Ovary (tissue), 9 donors: ENCODE results near the gene FLNA. TPM values are rescaled to one million over a fixed set of nuclear protein-coding genes. Genes with fewer than 3 reads are reported as not detected.

Source experiments
- DNase-seq, 5 donors: peaks; one replicate each; pipeline ENCODE4 v3.0.0-alpha.2; 2019 to 2020
- H3K27ac ChIP-seq, 2 donors: fragments of 200-600 bp; one replicate each; pipeline versions ENCODE4 v1.5.1 to v1.8.0; 2019 to 2022
- H3K27me3 ChIP-seq: fragments of 200-600 bp; one replicate; pipeline ENCODE4 v1.8.0; 2022
- H3K36me3 ChIP-seq: fragments of 200-600 bp; sonication (generic); one replicate; pipeline ENCODE4 v1.5.1; 2019
- H3K4me1 ChIP-seq: one replicate; pipeline ENCODE4 v1.8.1; 2013; ENCODE audit warnings: mild to moderate bottlenecking, moderate library complexity; ENCODE audit not compliant: insufficient read depth
- H3K4me3 ChIP-seq: fragments of 200-600 bp; sonication (generic); one replicate; pipeline ENCODE4 v1.5.1; 2017
- H3K9me3 ChIP-seq, 2 donors: fragments of 200-600 bp in 1 of 2; sonication (generic) in 1 of 2; one replicate each; pipeline versions ENCODE4 v1.5.1 to v1.8.1; 2013 to 2019; ENCODE audit warnings: mild to moderate bottlenecking in 1 of 2, moderate library complexity in 1 of 2
- CTCF ChIP-seq, 3 donors: fragments of 450-650 bp in 2 of 3; fragments of 200-600 bp in 1 of 3; IDR thresholded peaks; one replicate each; pipeline versions ENCODE4 v1.5.1 to v1.8.0; 2016 to 2022; ENCODE audit warnings: antibody characterized with exemption in 3 of 3, mild to moderate bottlenecking in 1 of 3
- EP300 ChIP-seq: sonication (generic); formaldehyde crosslinking; IDR thresholded peaks from one replicate; pipeline ENCODE4 v1.6.1; 2017; ENCODE audit warnings: antibody characterized with exemption
- POLR2A ChIP-seq: fragments of 450-650 bp; IDR thresholded peaks from one replicate; pipeline ENCODE4 v1.6.1; 2017; ENCODE audit warnings: antibody characterized with exemption, mild to moderate bottlenecking, moderate library complexity
- WGBS, 3 donors: extraction: QIAGEN DNeasy Blood & Tissue Kit in 1 of 3; methylation state at CpG; one replicate each; pipeline versions ENCODE4 v1.1.5 to v1.1.7; 2013 to 2017; 5-methylcytosine and 5-hydroxymethylcytosine counted together
- intact Hi-C, 4 donors: fragments of 100-400 bp; cut with DNase I; formaldehyde crosslinking; loops; one replicate each; pipeline versions ENCODE4 v1.11.0 to v1.15.1; 2022 to 2023
- polyA plus RNA-seq, 2 donors: library from polyadenylated mRNA; stranded (reverse); fragments of 200-250 nt in 1 of 2; fragments of 350-450 nt in 1 of 2; fragmentation: Illumina TruSeq in 1 of 2; extraction: RNeasy Lipid Tissue Mini Kit (QIAGEN cat#74804) in 1 of 2; gene quantifications; one replicate each; pipeline ENCODE4 v1.2.3, GENCODE V29; 2013 to 2014
- total RNA-seq, 7 donors: library from RNA; depleted of rRNA in 2 of 7; stranded (reverse); fragments of >200 nt in 2 of 7; fragmentation: NEBNext Ultra II Directional in 3 of 7; extraction: Animal tissue kit (Norgen Biotek cat#: 25700) in 3 of 7; gene quantifications; one replicate each; pipeline versions ENCODE4 v1.1.0 to v1.2.4, GENCODE V29; 2016 to 2023
- donor health status: DM: no; HTN: no; CAD: no; lungs with moderate emphysema.
- donor health status: DM: no; HTN: no; CAD: no.
- donor health status: Bipolar disorder and iron deficiency.
- donor health status: DM: yes; HTN: yes; CAD: no.
- donor health status: DM: no; HTN: no; CAD: no.
- donor health status: DM: yes; HTN: yes; CAD: no.

Gene FLNA
- total and polyA plus RNA-seq, 9 donors: 327 to 2,249 (median 885) TPM

DNA sequence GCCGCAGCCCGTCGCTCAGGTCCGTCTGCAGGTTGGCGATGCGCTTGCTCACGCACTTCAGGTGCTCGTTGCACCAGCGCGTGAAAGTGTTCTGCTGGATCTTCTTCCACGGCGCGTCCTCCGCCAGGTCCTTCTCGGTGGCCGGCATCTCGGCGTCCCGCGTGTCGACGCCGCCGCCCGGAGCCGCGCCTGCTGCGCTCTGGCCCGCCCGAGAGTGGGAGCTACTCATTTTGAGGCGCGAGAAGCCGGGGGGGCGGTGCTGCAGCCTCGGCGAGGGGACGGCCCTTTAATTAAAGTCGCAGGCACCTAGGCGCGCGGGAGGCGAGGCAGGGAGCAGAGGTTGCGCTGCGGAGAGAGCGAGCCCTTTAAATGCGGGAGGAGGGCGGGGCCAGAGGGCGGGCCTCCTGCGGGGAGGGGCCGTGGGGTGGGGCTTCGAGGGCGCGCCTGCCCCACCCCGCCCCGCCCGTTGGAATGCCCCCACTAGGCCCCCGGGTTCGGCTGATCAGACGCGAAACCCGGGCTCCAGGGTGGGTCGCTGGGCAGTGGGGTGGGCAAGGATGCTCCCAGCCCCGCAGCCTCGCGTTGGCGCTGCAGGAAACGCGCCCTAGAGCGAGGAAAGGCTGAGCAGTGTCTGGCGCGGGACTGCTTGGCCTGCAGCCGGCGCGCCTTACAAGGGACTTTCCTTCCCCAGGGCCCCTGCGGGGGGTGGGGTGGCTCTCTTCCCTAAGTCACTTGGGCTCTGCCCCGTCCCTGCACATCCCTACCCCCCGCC lies 3.2 kb downstream of the FLNA start:
- peak in 1 of 3 donors; percentile 13 for TF ChIP-seq CTCF (IDR thresholded peaks at IDR 0.05)
- peak; percentile 93 for TF ChIP-seq POLR2A
- TF ChIP-seq EP300: no peak
- peak overlapping the region; percentile 49 to 79 for H3K27ac ChIP-seq
- H3K27me3 ChIP-seq: no peaks in the 10 kb centered on the region
- no peaks in the 10 kb centered on the region for H3K9me3 ChIP-seq
- H3K4me1 ChIP-seq: peaks cover 8% of the 10 kb centered on the region
- H3K36me3 ChIP-seq: no peaks in the 10 kb centered on the region
- intact Hi-C loops: no loop called here
- WGBS, 3 donors: 27 to 43% (median 34%) methylated on average over 66 to 77 of the region's 77 CpGs
- peak overlapping the region; percentile 55 for H3K4me3 ChIP-seq
- peak; percentile 91 to 95 (median 94) for DNase-seq

DNA sequence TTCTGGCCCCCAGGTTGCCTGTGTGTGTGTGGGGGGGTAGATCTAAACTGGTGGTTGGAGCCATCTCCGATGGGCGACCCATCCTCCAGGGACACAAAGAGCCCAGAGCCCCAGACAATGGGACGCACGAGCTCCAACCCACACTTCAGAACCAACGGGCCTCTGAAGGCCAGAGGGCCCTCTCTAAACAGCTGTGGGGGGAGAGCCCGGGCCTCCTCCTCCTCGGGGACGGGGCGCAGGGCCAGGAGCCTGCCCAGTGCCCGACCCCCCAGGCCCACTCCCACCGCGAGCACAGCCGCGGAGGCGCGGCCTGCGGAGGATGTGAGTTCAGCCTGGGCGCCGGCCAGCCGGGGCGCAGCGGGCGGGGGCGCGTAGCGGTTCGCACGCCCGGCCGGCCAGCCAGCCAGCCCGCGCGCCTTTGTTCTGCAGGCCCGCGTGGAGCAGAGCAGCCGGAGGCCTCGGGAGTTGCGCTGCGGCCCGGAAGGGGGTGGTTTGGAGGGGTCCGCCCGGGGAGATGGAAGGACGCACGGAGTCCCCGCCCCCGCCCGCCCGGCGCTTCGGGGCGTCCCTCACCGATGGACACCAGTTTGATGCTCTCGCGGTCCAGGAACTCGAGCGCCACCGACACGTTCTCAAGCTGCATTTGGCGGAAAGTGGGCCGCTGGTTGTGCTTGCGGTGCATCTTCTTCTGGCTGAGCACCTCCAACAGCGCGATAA lies 4.0 kb downstream of the FLNA start:
- Histone ChIP-seq H3K4me1 (peaks cover 8% of the 10 kb centered on the region), H3K4me3 (peak overlapping the region; percentile 55), H3K27me3 (no peaks in the 10 kb centered on the region), H3K9me3 (no peaks in the 10 kb centered on the region), H3K36me3 (no peaks in the 10 kb centered on the region), H3K27ac (peak overlapping the region; percentile 49 to 79)
- peak; percentile 39 to 66 (median 55) for DNase-seq
- 31 to 36% (median 35%) methylated on average over 47 to 63 of the region's 63 CpGs for WGBS, 3 donors
- intact Hi-C loops: no loop called here
- TF ChIP-seq EP300 (no peak), CTCF (IDR thresholded peaks at IDR 0.05) (no peak), POLR2A (no peak)

GRCh38 chrX:154369449-154370299 lies 4.8 kb downstream of the FLNA start:
- intact Hi-C loops: no loop called here
- H3K4me1 ChIP-seq: peaks cover 8% of the 10 kb centered on the region
- H3K9me3 ChIP-seq: no peaks in the 10 kb centered on the region
- TF ChIP-seq EP300 (no peak), CTCF (IDR thresholded peaks at IDR 0.05) (no peak), POLR2A (peak; percentile 39)
- H3K4me3 ChIP-seq: peak overlapping the region; percentile 55
- peak overlapping the region; percentile 87 to 90 for H3K27ac ChIP-seq
- DNase-seq: peak; percentile 85 to 89 (median 87)
- WGBS, 3 donors: 27 to 45% (median 30%) methylated on average over 12 to 13 of the region's 13 CpGs
- no peaks in the 10 kb centered on the region for H3K27me3 ChIP-seq
- H3K36me3 ChIP-seq: no peaks in the 10 kb centered on the region
